HG02840 (cell line): Measurements from ENCODE around the gene USP25.

Experiments
- ATAC-seq: cut with Tn5 transposase; IDR thresholded peaks from one replicate; pipeline ENCODE4 v1.9.1; 2021; ENCODE audit warnings: mild to moderate bottlenecking, moderate library complexity, moderate number of reproducible peaks; ENCODE audit not compliant: unreplicated experiment, low FRiP score

The USP25 gene

GRCh38 chr21:15929536-15929935, 199.8 kb downstream of the USP25 start:
- ATAC-seq, result no peak
